ENCODE data around the gene FUS. TPM values are rescaled to one million over a fixed set of nuclear protein-coding genes. Genes with fewer than 3 reads are reported as not detected.

The FUS gene
- total and polyA plus RNA-seq, 2 of the 13 experiments (the other 11 are each of a cell fraction or from before 2014, with no cell fraction given), result 68.1 to 168 TPM

- TF ChIP-seq ATF7-NPFF (CRISPR knock-in tag; IDR thresholded peaks at IDR 0.05; ENCODE audit: low read depth) (peak; percentile 72), ZNF619 (CRISPR knock-in tag; IDR thresholded peaks at IDR 0.05) (peak; percentile 43; the same call in 1 of the 2 replicates), ARNTL (CRISPR knock-in tag; IDR thresholded peaks at IDR 0.05) (no peak), ZNF792 (CRISPR knock-in tag; IDR thresholded peaks at IDR 0.05) (peak; percentile 85; the same call in 1 of the 2 replicates), ATM (IDR thresholded peaks at IDR 0.05; ENCODE audit: borderline replicate concordance) (no peak), HNF4A (CRISPR knock-in tag; IDR thresholded peaks at IDR 0.05) (peak; percentile 29), CERS6 (CRISPR knock-in tag; IDR thresholded peaks at IDR 0.05) (no peak), ZNF615 (CRISPR knock-in tag; IDR thresholded peaks at IDR 0.05; ENCODE audit: borderline replicate concordance) (no peak), SNAPC2 (CRISPR knock-in tag; IDR thresholded peaks at IDR 0.05) (0 out of 2 replicates have a peak, but pooled peaks have one; percentile 34), IKZF4 (CRISPR knock-in tag; IDR thresholded peaks at IDR 0.05; ENCODE audit: borderline replicate concordance, low read depth, not compliant biosample characterization) (peak; percentile 82), ZNF609 (CRISPR knock-in tag; IDR thresholded peaks at IDR 0.05; ENCODE audit: borderline replicate concordance) (peak; percentile 61; the same call in 1 of the 2 replicates)
- TF ChIP-seq, protein P1, sequence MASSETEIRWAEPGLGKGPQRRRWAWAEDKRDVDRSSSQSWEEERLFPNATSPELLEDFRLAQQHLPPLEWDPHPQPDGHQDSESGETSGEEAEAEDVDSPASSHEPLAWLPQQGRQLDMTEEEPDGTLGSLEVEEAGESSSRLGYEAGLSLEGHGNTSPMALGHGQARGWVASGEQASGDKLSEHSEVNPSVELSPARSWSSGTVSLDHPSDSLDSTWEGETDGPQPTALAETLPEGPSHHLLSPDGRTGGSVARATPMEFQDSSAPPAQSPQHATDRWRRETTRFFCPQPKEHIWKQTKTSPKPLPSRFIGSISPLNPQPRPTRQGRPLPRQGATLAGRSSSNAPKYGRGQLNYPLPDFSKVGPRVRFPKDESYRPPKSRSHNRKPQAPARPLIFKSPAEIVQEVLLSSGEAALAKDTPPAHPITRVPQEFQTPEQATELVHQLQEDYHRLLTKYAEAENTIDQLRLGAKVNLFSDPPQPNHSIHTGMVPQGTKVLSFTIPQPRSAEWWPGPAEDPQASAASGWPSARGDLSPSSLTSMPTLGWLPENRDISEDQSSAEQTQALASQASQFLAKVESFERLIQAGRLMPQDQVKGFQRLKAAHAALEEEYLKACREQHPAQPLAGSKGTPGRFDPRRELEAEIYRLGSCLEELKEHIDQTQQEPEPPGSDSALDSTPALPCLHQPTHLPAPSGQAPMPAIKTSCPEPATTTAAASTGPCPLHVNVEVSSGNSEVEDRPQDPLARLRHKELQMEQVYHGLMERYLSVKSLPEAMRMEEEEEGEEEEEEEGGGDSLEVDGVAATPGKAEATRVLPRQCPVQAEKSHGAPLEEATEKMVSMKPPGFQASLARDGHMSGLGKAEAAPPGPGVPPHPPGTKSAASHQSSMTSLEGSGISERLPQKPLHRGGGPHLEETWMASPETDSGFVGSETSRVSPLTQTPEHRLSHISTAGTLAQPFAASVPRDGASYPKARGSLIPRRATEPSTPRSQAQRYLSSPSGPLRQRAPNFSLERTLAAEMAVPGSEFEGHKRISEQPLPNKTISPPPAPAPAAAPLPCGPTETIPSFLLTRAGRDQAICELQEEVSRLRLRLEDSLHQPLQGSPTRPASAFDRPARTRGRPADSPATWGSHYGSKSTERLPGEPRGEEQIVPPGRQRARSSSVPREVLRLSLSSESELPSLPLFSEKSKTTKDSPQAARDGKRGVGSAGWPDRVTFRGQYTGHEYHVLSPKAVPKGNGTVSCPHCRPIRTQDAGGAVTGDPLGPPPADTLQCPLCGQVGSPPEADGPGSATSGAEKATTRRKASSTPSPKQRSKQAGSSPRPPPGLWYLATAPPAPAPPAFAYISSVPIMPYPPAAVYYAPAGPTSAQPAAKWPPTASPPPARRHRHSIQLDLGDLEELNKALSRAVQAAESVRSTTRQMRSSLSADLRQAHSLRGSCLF (CRISPR knock-in tag; IDR thresholded peaks at IDR 0.05; ENCODE audit: borderline replicate concordance), result no peak
Observed at GRCh38 chr16:31142109-31143010, 37.6 kb upstream of the FUS start (continued).

Measured in HepG2 (cell line).